Body of pancreas (tissue), 4 donors: ENCODE results near the gene COMMD1. TPM values are rescaled to one million over a fixed set of nuclear protein-coding genes. Genes with fewer than 3 reads are reported as not detected.

Experiments used
- ATAC-seq: fragments of 150-250 bp; one replicate; pipeline ENCODE4 v1.9.1; 2016
- DNase-seq, 4 donors: peaks; one replicate each; pipeline ENCODE4 v3.0.0-alpha.2; 2019
- H3K27ac ChIP-seq, 4 donors: fragments of 200-600 bp; sonication (generic); 1 replicate in 3 of 4; 2 replicates in 1 of 4; pipeline versions ENCODE4 v1.5.1 to v1.6.1; 2016 to 2019; ENCODE audit warnings: mild to moderate bottlenecking in 1 of 4, mixed read lengths in 1 of 4, moderate library complexity in 1 of 4
- H3K27me3 ChIP-seq, 2 donors: fragments of 200-600 bp; sonication (generic); one replicate each; pipeline ENCODE4 v1.6.0; 2016; ENCODE audit warnings: mild to moderate bottlenecking in 1 of 2
- H3K36me3 ChIP-seq, 2 donors: fragments of 200-600 bp; sonication (generic); replicated peaks in 1 of 2; 2 replicates each; pipeline ENCODE4 v1.5.1; 2016; ENCODE audit warnings: low read depth in 2 of 2; ENCODE audit not compliant: insufficient read depth in 1 of 2
- H3K4me1 ChIP-seq: fragments of 200-600 bp; sonication (generic); one replicate; pipeline ENCODE4 v1.6.0; 2016
- H3K4me3 ChIP-seq, 2 donors: fragments of 200-600 bp; sonication (generic); 1 replicate in 1 of 2; 2 replicates in 1 of 2; pipeline ENCODE4 v1.5.1; 2016 to 2019
- H3K9me3 ChIP-seq, 3 donors: fragments of 200-600 bp; sonication (generic); 1 replicate in 2 of 3; 2 replicates in 1 of 3; pipeline ENCODE4 v1.5.1; 2016
- CTCF ChIP-seq, 7 experiments: fragments of 450-650 bp in 4 of 7; fragments of 200-600 bp in 3 of 7; sonication (generic) in 3 of 7; IDR thresholded peaks; one replicate each; pipeline ENCODE4 v1.5.1; 2016 to 2019; ENCODE audit warnings: antibody characterized with exemption in 7 of 7
- POLR2A ChIP-seq, 3 donors: fragments of 450-650 bp; IDR thresholded peaks; one replicate each; pipeline ENCODE4 v1.6.1; 2016; ENCODE audit warnings: antibody characterized with exemption in 3 of 3, mild to moderate bottlenecking in 2 of 3
- WGBS, 2 donors: methylation state at CpG; one replicate each; pipeline ENCODE4 v1.1.5; 2017; 5-methylcytosine and 5-hydroxymethylcytosine counted together
- intact Hi-C: fragments of 100-400 bp; cut with DNase I; formaldehyde crosslinking; loops from one replicate; pipeline ENCODE4 v1.15.1; 2023
- small RNA-seq: library from RNA; depleted of rRNA; stranded (forward); fragments of <200 nt; gene quantifications from one replicate; pipeline ENCODE3, GENCODE V24; 2016
- total RNA-seq, 2 donors: library from RNA; depleted of rRNA; stranded (reverse); fragments of >200 nt; gene quantifications; one replicate each; pipeline ENCODE4 v1.1.0, GENCODE V29; 2016

Gene COMMD1
- total RNA-seq, 2 donors from 2014 or later, result 19.1 to 37.9 TPM

- no peaks in the 10 kb centered on the region for H3K36me3 ChIP-seq
- intact Hi-C loops, result no loop called here
- H3K27ac ChIP-seq, result no peak overlapping the region
- 49 to 61% methylated on average over 3 of the region's 3 CpGs for WGBS, 2 donors
- no peak overlapping the region for H3K4me3 ChIP-seq
- ATAC-seq, result no peak
- H3K4me1 ChIP-seq, result peaks cover 43% of the 10 kb centered on the region
- H3K27me3 ChIP-seq, result no peaks in the 10 kb centered on the region
- no peak for DNase-seq
- TF ChIP-seq POLR2A (IDR thresholded peaks at IDR 0.05) (no peak), CTCF (IDR thresholded peaks at IDR 0.05) (no peak)
- no peaks in the 10 kb centered on the region for H3K9me3 ChIP-seq
Measured at GRCh38 chr2:62184512-62185230, 279.2 kb downstream of the COMMD1 start.

Small RNA genes within 50 kb of the gene (small RNA-seq; reads per million reads assigned to genes)
- not detected for gene RF00019

Other genes with a start within 250 kb of the COMMD1 start
- 1 to 10 TPM; 3.0 to 3.1 TPM for gene FAM161A, start 51.6 kb upstream of the COMMD1 start, total RNA-seq
- gene CCT4, start 17.0 kb upstream of the COMMD1 start, total RNA-seq, result 10 to 100 TPM; 33.3 to 67.5 TPM